Peyer's patch (tissue), 4 donors: Measurements from ENCODE around the gene MAST4.

ENCODE experiments used
- CTCF ChIP-seq, 6 experiments: fragments of 450-650 bp in 4 of 6; fragments of 200-600 bp in 2 of 6; sonication (generic) in 1 of 6; IDR thresholded peaks; one replicate each; pipeline ENCODE4 v1.5.1; 2017 to 2019; ENCODE audit warnings: antibody characterized with exemption in 6 of 6, mild to moderate bottlenecking in 3 of 6, moderate library complexity in 1 of 6
- POLR2A ChIP-seq, 2 donors: fragments of 450-650 bp; IDR thresholded peaks; one replicate each; pipeline ENCODE4 v1.5.1; 2017; ENCODE audit warnings: antibody characterized with exemption in 2 of 2, mild to moderate bottlenecking in 2 of 2, moderate library complexity in 2 of 2

GRCh38 chr5:66850354-66851075 lies 254.3 kb downstream of the MAST4 start:
- TF ChIP-seq CTCF (IDR thresholded peaks at IDR 0.05) (no peak), POLR2A (IDR thresholded peaks at IDR 0.05) (no peak)
